ENCODE results near the gene PORCN. TPM values are rescaled to one million over a fixed set of nuclear protein-coding genes. Genes with fewer than 3 reads are reported as not detected.

PORCN gene
- total and polyA plus RNA-seq, 9 of the 15 experiments (the other 6 are each of a cell fraction or from before 2014, with no cell fraction given): 0.34 to 5.1 (median 2.8) TPM

GRCh38 chrX:48531358-48531959 lies 22.7 kb downstream of the PORCN start (continued):
- TF ChIP-seq CC2D1A (IDR thresholded peaks at IDR 0.05): no peak
- peak; percentile 64 for TF ChIP-seq ARID1B (IDR thresholded peaks at IDR 0.05)
- TF ChIP-seq ZNF507 (tag; conservative IDR thresholded peaks at IDR 0.05): no peak
- peak; percentile 40; the same call in 1 of the 2 replicates for TF ChIP-seq JUN (IDR thresholded peaks at IDR 0.05; ENCODE audit: borderline replicate concordance, low read depth, low read length)
- TF ChIP-seq JUN (CRISPR knock-in tag; IDR thresholded peaks at IDR 0.05; ENCODE audit: borderline replicate concordance): no peak
- TF ChIP-seq TFAP4 (CRISPR knock-in tag; IDR thresholded peaks at IDR 0.05; ENCODE audit: borderline replicate concordance): no peak
- peak; percentile 21 for TF ChIP-seq TAF9B (IDR thresholded peaks at IDR 0.05; ENCODE audit: partially characterized antibody)
- no peak for TF ChIP-seq ZNF407 (IDR thresholded peaks at IDR 0.05; ENCODE audit: low read depth)
